Right renal cortex interstitium (tissue), 3 donors: Measurements from ENCODE around the gene JAK1. TPM values are rescaled to one million over a fixed set of nuclear protein-coding genes. Genes with fewer than 3 reads are reported as not detected.
"Not testable (repeated sequence)": the region's sequence is repeated elsewhere in the genome, so short reads cannot be mapped to it uniquely, and the experiment has no call there.

ENCODE experiments used
- DNase-seq, 3 donors: peaks; one replicate each; pipeline ENCODE4 v3.0.0-alpha.2; 2013; ENCODE audit warnings: low read depth in 3 of 3, low spot score in 2 of 3
- polyA plus RNA-seq, 3 donors: library from polyadenylated mRNA; unstranded; fragments of 120-200 nt; gene quantifications; one replicate each; pipeline ENCODE4 v1.2.1, GENCODE V29; 2013; ENCODE audit not compliant: insufficient read length in 3 of 3

JAK1 gene
- polyA plus RNA-seq, 3 donors, result 108 to 113 (median 112) TPM

DNA sequence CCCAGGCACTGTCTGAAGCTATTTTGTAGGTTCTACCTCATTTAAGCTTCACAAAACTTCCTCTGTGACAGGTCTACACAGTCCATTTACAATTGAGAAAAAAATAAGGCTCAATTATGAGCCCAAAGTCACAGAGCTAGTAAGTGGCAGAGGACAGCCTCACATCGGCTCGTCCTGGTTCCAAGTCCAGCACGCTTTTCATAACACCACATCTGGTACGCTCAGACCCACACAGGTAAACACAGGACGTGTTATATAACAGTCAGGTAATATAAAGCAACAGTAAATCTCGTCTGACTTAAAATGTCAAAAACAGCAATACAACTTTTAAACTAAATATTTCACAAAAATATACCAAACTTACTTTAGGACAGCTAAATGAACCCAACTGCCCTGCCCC, 13.1 kb downstream of the JAK1 start:
- no peak for DNase-seq

DNA sequence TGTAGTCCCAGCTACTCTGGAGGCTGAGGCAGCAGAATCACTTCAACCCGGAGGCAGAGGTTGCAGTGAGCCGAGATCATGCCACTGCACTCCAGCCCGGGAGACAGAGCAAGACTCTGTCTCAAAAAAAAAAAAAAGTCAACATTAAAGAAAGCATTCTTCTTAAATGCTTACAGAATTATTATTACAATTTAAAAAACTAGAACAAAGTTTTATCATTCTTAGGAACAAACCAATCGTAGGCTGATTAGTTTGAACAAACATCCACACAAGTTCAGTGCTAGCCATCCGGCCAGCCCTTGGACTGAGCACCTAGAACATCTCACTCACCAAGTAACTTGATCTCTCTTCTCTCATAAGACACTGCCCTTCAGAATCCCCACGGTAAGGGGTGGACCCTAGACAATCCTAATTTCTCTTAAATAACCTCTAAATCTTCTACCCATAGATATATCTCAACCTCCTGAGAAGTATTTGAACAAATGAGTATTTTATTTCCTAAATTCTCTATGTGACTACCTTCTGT, 16.0 kb downstream of the JAK1 start:
- no peak for DNase-seq

DNA sequence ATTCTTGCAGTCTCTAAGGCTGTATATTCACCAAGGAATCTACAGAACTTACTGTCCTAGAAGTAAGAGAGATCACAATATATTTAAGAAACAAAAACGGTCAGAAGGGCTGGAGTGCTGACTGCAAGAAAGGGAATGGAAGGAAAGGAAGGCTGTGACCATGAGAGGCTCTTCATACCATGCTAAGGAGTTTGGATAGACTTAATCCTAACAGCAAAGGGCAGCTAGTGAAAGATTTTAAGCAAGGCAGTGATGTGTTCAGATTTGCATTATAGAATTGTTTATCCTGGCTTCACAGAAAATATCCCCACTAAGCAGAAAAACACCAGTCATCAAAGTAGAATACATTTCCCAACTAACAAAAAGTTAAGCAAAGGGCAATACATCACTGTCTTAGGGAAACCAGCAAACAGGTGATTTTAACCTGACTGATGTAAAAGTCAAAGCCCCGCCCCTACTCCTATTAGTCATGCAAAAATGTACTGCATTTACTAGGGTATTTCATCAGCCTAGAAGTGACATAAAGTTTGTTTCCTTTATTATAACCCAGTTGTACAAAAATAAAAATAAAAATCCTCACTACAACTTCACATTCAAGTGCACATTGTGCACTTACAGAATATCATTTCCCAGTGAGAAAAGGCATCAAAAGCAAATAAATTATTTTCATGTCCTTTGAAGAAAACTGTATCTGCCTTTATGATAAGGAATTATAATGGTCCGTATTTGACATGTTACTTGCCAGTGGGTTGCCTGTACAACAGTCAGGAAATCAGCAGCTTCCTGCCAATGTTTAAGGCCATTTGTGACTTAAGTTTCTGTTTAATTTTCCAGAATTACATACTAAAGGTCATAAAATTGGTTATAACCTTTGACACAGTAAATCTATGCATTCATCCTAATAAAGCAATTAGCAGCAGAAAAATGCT, 17.2 kb downstream of the JAK1 start:
- DNase-seq, result no peak

DNA sequence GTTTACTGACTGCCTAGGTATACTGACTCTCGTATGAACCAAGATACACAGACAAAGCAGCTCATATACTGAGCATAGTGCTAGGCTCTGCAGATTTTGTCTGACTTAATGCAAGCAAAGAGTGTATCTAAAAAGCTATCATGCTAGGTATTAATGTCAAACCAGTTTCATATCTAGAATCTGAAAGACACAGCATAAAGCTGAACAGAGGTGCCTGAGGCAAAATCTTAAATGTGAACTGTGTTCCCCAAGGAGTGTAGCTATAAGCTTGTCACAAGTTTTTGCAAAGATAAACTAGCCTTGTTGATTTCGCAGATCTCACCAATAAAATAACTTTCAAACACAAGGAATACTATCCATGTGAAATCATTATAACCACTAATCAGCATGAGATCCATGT, 18.1 kb downstream of the JAK1 start:
- DNase-seq, result no peak

DNA sequence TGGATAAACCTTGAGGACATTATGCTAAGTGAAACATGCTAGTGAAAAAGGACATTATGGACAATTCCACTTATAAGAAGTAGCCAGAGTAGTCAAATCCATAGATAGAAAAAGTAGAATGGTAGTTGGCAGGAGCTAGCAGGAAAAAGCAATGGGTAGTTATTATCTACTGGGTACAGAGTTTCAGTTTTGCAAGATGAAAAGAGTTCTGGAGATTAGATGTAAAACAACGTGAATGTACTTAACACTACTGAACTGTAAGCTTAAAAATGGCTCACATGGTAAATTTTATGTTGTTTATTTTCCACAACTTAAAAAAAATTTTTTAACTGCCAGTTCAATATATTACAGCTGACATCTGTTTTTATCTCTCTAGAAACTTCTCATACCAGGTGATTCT, 19.4 kb downstream of the JAK1 start:
- DNase-seq, result no peak

DNA sequence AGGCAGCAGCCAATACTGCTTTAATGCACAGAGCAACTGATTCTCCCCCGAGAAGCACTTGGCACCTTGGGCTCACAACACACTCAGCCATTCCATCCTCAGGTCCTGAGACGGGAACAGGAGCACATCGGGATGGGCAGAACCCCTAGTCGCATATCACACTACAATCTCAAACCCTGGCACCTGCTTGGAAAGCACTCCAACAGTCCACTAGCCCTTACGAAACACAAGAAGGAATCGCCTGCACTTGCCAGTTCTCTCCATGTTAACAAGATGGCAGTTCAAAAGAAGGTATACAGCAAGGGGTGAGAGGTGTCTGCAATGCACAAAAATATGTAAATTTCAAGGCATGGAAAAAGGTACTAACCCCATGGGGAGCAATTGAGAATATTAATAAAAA, 21.4 kb downstream of the JAK1 start:
- DNase-seq, result no peak

DNA sequence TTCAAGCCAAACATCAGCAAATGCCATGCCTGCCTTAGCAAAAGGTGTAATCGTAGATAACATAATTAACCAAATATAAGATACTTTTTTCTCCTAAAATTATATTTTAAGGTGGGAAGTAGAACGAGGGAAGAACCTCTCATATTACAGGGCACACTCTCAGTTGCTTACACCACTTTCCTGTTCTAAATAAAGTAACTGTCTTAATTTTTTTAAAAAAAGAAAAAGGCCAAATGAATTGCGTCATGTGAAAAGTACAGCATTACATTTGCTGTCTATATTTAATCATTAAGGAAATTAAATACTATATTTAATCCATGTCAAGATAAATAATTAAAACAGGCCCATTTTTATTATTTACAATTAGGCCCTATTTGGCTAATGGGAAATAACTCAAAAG, 23.7 kb downstream of the JAK1 start:
- DNase-seq, result no peak

DNA sequence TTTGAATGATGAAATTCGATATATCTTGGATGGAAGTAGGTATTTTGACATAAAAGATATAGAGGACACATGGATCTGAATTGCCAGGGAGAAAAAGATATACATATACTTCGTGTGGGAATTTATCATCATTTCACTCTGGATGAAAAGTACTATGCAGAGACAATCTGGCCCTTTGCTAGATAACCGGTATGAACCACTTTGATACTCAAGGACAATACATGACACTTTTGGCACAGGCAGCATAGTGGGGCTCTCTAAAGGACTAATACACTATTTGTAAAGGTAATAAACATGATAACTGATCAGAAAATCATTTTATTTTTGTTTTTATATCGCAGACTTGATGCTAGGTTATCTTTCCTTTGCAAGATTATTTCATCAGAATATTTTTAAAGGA, 24.2 kb downstream of the JAK1 start:
- DNase-seq, result no peak

DNA sequence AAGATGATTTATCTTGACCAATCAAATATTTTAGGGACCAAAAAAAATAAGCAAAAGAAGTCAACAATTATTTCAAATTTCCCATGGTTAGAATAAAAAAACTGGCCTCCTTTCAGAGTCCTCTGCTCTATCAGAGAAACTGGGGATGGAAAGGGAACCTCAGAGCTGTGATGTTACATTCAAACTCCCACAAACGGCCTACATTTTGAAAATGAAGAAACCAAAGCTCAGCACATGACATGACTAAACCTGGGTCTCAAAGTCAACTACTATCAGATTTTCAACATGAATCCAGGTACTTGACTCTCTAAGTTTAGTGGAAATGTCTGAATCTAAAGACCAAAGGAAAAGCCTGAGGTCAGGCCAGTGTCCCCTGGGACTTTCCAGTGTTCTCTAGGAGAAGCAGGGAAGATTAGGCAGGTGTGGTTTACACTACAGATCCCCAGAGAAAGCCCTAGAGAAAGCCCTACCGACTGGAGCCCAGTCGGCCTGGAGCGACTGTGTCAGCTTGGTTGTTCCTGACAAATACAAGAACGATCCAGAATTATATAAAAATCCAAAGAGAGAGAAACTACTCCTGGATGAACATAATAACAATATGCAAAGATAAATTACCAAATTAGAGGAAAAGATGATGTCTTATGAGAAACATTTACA, 24.8 kb downstream of the JAK1 start:
- DNase-seq, result no peak

DNA sequence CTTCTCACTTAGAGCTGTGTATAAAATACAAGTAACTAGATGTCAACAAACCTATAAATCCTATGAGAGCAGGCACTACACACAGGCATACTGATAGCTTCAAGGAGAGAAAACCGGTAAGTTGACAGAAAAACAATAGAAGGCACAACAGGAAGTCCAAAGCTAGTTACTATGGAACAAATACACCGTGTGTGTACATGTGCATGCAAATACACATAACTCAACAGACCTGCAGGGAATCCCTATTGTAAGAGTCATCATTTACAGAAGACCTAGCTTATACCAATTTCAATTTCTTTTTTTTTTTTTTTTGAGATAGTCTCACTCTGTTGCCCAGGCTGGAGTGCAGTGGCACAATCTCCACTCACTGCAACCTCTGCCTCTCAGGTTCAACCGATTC, 26.3 kb downstream of the JAK1 start:
- DNase-seq, result no peak

DNA sequence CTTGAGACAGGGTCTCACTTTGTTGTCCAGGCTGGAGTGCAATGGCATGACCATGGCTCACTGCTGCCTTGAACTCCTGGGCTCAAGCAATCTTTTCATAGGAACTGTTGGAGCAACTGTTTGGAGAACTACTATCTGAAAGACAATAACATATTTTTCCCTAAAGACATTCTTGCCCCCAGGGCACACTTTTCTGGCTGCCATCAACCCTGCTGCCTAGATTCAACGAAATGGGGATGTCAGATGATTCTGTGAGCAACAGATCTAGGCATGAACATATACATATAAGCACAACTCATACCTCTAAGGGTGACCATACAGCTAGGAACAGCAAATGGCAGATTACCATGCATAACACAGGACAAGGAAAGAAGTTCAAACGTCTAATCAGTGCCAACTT, 27.4 kb downstream of the JAK1 start:
- DNase-seq, result no peak

DNA sequence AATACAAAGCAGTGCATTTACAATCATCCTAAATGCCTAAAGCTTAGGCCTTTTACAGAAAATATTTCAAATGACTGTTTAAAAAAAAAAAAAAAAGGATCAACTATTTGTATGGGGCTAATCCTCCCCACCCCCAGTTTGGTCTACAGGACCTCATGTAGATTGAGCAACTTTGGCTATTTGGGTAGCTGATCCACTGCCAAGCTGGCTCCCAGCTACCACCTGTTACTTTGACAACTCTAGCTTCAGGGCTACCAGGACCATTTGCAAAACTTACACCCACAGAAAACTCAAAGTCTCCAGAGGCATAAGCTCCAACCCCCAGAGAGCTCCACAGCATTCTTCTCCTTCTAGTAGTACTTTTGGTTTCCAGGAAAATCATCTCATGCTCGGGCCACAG, 29.4 kb downstream of the JAK1 start:
- DNase-seq, result no peak

DNA sequence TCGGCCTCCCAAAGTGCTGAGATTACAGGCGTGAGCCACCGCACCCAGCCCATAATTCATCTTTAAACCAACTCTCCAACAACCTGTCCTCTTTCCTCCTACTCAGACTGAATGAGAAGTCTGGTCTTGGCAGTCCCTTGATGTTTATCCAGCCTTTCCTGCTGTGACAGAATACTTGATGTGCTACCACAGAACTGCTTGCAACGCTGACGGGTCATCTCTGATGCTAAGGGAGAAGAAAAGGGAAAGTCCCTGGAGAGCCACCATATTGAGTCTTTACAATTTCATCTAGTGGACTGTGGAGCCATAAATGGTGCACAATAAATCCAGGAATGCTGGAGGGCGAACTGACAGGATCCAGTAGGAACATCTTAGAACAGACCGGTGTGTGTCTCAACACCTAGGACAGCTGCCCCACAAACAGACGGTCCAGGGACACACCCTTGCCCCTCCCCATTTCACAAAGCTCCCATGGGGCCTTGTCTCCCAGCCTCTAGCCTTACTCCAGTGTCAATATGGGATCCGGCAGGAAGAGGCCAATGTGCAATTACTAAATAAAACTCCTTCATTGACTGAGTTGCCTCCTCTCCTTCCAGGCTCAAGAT, 30.7 kb downstream of the JAK1 start:
- no peak for DNase-seq

DNA sequence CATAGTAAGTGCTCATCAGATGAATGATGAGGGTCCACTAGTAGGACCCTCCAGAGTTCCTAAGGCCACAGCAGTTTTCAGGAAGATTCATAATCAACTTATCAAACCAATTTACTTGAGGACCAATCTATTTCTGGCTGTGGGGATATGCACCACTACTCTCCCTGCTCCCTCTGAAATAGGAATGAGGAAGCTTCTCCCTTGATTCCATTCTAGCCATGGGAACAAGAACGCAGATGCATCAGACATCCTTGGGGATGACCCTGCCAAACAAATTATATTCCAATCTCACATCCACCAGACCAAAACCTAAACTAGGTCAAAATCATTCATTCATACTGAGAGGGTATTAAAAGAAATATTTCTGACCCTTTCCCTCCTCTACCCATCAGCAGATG, 31.5 kb downstream of the JAK1 start:
- DNase-seq, result no peak

DNA sequence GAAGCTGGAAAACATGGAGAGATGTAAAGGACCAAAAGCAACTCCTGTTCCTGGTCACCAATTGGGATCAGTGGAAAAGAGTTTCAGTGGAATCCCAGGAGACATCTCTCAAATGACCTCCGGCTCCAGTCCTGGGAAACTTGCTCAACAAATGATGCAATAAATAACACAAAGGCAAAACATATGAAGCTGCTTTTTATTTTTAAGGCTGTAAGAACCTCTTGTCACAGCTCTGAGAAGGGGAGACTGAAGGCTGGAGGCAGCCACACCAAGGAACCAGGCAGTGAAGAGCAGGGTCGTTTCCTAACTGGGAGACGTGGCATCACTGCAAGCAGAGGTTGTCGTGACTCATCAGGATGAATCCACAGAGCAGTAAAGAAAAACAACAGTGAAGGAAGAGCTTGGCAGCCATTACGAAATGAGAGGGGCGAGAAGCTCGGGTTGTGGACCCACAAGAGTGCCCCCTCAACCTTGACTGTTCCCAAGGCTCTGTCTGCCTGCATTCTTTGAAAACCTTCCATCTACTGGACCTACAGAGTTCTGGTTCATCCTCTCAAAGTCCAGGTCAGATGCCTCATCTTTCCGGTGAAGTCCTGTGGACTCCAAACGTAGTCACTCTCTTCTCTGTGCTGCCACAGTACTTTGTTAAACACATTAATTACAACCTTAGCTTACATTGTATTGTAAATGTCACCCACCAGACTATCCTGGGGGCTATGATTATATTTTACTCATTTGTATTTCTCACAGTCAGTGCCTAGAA, 32.1 kb downstream of the JAK1 start:
- DNase-seq, result no peak

DNA sequence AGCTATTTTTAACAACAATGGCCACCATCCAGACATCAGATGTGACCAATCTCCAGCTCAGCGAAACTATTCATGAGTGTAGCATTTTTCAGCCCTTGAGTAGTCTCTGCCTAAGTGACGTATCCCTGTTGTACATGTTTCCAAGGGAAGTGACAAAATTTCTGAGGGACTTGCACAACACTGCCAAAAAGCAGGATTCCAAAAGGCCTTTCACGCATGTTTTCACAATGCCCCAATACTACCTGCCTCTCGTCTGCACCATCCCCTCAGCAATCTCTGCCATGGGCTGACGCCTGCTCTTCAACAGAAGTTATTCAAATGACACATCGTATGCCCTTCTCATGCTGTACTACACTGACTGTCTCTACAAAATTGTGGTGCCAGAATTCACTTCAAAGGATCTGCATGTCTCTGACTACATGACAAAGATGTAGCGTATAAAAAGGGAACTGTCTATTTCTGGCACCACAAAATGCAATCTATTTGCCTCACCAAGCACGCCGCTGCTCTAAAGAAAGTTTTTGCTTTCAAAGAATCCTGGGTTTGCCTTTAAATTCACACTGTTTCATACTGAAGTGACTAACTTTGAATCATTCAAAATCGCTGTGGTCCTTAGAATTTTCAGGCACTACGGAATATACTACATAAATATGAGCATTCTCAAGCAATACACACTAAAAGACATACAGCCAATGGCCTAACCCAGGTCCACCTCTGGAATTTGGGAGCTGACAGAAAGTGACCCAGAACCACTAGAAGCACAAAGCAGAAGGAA, 32.9 kb downstream of the JAK1 start:
- no peak for DNase-seq

DNA sequence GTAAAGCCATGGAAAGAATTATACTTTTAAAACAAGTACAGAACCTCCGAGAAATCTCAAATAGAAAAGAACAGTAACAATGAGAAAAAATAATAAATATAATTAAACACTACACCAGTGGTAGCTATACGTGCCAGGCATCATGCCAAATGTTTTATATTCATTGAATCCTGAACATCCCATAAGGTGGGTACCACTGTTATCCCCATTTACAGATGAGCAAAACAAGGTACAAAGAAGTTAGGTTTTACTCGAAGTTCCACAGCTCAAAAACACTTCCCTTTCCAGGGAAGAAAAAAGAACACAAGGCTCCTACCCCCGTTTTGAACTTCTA, 33.4 kb downstream of the JAK1 start:
- no peak for DNase-seq

DNA sequence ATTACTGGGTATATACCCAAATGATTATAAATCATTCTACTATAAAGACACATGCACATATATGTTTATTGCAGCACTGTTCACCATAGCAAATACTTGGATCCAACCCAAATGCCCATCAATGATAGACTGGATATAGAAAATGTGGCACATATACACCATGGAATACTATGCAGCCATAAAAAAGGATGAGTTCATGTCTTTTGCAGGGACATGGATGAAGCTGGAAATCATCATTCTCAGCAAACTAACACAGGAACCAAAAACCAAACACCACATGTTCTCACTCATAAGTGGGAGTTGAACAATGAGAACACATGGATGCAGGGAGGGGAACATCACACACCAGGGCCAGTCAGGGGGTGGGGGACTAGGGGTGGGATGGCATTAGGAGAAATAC, 35.7 kb downstream of the JAK1 start:
- not testable (repeated sequence) for DNase-seq

DNA sequence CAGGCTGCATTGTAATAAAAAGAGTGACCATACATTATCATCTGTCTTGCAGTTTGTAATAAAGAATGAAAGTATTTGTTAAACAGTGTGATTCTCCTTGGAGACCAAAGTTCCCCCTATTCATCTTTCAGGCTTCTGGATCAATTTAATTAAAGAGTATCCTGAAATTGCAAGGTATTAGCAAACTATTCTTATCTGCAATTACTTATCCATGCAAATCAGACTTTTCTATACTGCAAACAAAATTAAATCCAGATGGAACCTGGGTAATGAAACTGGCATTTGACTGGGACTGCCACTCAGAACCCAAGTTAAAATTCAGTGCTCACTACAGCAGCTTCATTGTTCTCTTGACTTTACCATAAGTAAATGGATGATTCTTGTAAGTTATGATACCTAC, 37.1 kb downstream of the JAK1 start:
- no peak for DNase-seq

DNA sequence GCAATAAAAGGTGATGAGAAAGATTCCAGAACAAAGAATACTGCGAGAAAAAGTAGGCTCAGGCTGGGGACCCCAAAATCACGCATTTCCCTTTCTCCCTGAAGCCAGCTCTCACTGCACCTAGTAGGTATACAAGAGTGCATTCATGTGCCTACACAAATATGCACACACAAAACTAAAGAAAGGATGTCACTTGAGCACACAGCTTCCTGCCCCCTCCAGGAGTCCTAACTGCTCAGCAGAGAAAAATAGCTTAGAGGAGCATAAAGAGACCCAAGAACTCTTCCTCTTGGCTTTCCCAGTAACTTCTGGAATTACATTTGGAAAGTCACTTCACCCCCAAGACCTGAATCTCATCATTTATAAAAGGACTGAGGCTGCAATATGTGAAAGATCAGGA, 38.0 kb downstream of the JAK1 start:
- no peak for DNase-seq
